ENCODE data around the gene GPR152.

DNA sequence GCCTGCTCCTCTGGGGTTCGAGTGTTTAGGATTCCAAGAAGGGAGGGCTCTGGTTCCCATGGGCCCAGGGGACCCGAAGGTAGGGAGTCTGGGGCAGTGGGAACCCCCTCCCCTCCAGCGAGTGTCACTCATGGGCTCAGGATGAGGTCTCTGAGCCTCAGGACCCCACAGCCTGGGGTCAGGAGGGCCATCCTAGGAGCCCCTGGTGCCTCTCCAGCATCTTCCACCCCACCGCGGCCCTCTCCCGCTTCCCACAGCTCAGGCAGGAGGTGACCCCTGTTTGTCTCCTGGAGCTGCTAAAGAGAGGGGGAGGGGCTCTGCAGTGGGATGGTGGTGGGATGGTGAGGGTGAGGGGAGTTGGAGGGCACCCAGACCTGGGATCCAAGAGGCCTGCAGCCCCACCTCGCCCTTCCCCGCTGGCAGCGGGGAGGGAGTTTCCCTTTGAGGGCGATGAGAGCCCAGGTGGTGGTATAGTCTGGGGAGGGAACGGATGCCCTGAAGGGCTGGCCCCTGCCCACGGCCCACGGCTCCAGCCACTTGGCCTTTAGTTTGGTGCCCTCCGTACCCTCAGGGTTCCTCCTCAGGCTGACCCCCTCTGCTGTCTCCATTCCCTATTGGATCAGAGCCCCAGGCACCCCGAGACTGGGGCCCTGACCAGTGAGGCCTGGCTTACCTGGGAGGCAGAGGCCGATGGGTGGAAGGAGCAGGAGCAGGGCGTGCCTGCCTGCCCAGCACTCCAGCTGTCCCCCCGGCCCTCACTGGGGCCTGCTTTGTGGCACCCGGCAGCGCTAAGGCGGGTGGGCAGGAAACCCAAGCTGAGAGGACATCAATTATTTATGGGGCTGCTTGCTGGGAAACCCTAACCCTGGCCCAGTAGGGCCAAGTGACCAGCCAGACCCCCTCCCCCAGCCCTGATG, 1.5 kb upstream of the GPR152 start:
- TF ChIP-seq POLR2AphosphoS5 (IDR thresholded peaks at IDR 0.05) = no peak
- TF ChIP-seq, protein P1, sequence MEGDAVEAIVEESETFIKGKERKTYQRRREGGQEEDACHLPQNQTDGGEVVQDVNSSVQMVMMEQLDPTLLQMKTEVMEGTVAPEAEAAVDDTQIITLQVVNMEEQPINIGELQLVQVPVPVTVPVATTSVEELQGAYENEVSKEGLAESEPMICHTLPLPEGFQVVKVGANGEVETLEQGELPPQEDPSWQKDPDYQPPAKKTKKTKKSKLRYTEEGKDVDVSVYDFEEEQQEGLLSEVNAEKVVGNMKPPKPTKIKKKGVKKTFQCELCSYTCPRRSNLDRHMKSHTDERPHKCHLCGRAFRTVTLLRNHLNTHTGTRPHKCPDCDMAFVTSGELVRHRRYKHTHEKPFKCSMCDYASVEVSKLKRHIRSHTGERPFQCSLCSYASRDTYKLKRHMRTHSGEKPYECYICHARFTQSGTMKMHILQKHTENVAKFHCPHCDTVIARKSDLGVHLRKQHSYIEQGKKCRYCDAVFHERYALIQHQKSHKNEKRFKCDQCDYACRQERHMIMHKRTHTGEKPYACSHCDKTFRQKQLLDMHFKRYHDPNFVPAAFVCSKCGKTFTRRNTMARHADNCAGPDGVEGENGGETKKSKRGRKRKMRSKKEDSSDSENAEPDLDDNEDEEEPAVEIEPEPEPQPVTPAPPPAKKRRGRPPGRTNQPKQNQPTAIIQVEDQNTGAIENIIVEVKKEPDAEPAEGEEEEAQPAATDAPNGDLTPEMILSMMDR (IDR thresholded peaks at IDR 0.05) = no peak
